Measurements from ENCODE around the gene LCN6. TPM values are rescaled to one million over a fixed set of nuclear protein-coding genes. Genes with fewer than 3 reads are reported as not detected.

The LCN6 gene
- polyA plus RNA-seq, 1 donor (not counting 4 experiments of a cell fraction or from before 2014, with no cell fraction given), result not detected

DNA sequence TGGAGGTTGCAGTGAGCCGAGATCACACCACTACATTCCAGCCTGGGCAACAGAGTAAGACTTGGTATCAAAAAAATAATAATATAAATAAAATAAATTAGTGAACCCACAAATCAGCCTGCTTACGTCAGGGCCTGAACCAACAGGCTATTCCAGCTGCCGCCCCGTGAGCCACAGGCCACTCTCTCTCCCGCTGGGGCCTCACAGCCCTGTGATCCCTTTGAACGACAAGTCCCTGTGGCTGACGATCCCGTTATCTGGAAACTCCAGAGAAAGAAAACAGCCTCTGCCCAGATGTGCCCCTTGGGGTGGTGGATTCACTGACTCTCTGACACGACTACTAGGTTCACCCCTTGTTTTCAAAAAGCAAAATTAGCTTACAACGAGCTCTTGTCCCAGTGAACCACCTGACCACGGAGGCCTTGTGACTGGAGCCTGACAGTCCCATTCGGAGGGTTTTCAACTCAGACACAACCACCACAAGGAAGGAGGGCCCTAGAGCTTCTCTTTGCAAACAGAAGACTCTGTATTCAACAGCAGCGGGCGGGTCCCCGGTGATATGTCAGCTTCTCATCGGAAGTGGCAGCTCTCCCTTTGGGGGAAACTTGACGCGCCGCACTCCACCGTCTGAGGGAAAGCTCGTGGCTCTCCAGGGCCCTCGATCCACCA is 40.3 kb downstream of the LCN6 start:
- Histone ChIP-seq H3K9me3 (ENCODE audit: control insufficient read depth, low read depth, low read length) (no peaks in the 10 kb centered on the region), H3K9me1 (ENCODE audit: control insufficient read depth, extremely low read depth, insufficient read depth, low read length) (no peaks in the 10 kb centered on the region), H3K79me2 (ENCODE audit: control insufficient read depth, insufficient read depth, low read length) (no peaks in the 10 kb centered on the region), H3K4me3 (ENCODE audit: control insufficient read depth in 2 of 3, extremely low read depth in 1 of 3, insufficient read depth in 2 of 3, low read depth in 1 of 3, low read length in 3 of 3) (no peak overlapping the region), H3K9ac (ENCODE audit: control insufficient read depth, extremely low read depth, insufficient read depth, low read length) (no peak overlapping the region), H3K36me3 (ENCODE audit: control insufficient read depth in 2 of 2, extremely low read depth in 1 of 2, insufficient read depth in 2 of 2, low read length in 2 of 2) (no peaks in the 10 kb centered on the region), H2AFZ (ENCODE audit: control insufficient read depth, low read length) (no peak overlapping the region), H3K27ac (ENCODE audit: control insufficient read depth, insufficient read depth, low read length) (no peak overlapping the region), H3K4me1 (ENCODE audit: control insufficient read depth, extremely low read depth, insufficient read depth, low read length) (no peaks in the 10 kb centered on the region), H3K4me2 (ENCODE audit: control insufficient read depth, extremely low read depth, insufficient read depth, low read depth, low read length) (no peak overlapping the region), H3K27me3 (ENCODE audit: control insufficient read depth, extremely low read depth, insufficient read depth, low read length) (peaks cover 17% of the 10 kb centered on the region), H4K20me1 (ENCODE audit: control insufficient read depth, extremely low read depth, insufficient read depth, low read length) (no peaks in the 10 kb centered on the region)
- TF ChIP-seq EZH2 (IDR thresholded peaks at IDR 0.05; ENCODE audit: low read length), result no peak
- TF ChIP-seq, protein P1, sequence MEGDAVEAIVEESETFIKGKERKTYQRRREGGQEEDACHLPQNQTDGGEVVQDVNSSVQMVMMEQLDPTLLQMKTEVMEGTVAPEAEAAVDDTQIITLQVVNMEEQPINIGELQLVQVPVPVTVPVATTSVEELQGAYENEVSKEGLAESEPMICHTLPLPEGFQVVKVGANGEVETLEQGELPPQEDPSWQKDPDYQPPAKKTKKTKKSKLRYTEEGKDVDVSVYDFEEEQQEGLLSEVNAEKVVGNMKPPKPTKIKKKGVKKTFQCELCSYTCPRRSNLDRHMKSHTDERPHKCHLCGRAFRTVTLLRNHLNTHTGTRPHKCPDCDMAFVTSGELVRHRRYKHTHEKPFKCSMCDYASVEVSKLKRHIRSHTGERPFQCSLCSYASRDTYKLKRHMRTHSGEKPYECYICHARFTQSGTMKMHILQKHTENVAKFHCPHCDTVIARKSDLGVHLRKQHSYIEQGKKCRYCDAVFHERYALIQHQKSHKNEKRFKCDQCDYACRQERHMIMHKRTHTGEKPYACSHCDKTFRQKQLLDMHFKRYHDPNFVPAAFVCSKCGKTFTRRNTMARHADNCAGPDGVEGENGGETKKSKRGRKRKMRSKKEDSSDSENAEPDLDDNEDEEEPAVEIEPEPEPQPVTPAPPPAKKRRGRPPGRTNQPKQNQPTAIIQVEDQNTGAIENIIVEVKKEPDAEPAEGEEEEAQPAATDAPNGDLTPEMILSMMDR (optimal IDR thresholded peaks at IDR 0.05 in 1 of 3, IDR thresholded peaks at IDR 0.05 in 1 of 3, conservative IDR thresholded peaks at IDR 0.05 in 1 of 3; ENCODE audit: extremely low read depth in 1 of 3, insufficient read depth in 2 of 3, low read length in 3 of 3), result no peak
- dilution Hi-C loops (cut with MboI; ENCODE audit: extremely low pct_ligation_motif_present, low sequenced_read_pairs), result no loop called here
- DNase-seq (ENCODE audit: low read depth, low spot score) (no peak), FAIRE-seq (no peak)

DNA sequence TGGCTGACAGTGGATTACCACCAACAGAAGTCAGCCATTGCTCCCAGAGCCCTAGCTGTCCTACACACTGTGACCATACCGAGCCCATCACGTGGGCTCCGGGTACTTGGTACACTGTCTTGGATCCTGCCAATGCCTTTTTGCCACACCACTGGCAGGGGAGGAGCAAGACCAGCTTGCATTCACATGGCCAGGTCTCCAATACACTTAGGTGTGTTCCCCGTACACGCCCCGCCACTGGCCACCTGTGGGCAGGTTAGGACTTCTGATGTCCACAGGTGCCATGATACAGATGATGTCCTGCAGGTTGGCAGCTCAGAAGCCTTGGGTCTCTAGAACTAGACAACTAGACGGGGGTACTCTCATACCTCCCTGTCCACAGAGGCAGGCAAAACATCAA is 41.3 kb downstream of the LCN6 start:
- Histone ChIP-seq H3K9me3 (ENCODE audit: control insufficient read depth, low read depth, low read length) (no peaks in the 10 kb centered on the region), H2AFZ (ENCODE audit: control insufficient read depth, low read length) (no peak overlapping the region), H3K9me1 (ENCODE audit: control insufficient read depth, extremely low read depth, insufficient read depth, low read length) (no peaks in the 10 kb centered on the region), H3K27me3 (ENCODE audit: control insufficient read depth, extremely low read depth, insufficient read depth, low read length) (peaks cover 14% of the 10 kb centered on the region), H3K4me3 (ENCODE audit: control insufficient read depth in 2 of 3, extremely low read depth in 1 of 3, insufficient read depth in 2 of 3, low read depth in 1 of 3, low read length in 3 of 3) (no peak overlapping the region), H3K27ac (ENCODE audit: control insufficient read depth, insufficient read depth, low read length) (no peak overlapping the region), H3K4me2 (ENCODE audit: control insufficient read depth, extremely low read depth, insufficient read depth, low read depth, low read length) (no peak overlapping the region), H4K20me1 (ENCODE audit: control insufficient read depth, extremely low read depth, insufficient read depth, low read length) (no peaks in the 10 kb centered on the region), H3K79me2 (ENCODE audit: control insufficient read depth, insufficient read depth, low read length) (no peaks in the 10 kb centered on the region), H3K4me1 (ENCODE audit: control insufficient read depth, extremely low read depth, insufficient read depth, low read length) (no peaks in the 10 kb centered on the region), H3K36me3 (ENCODE audit: control insufficient read depth in 2 of 2, extremely low read depth in 1 of 2, insufficient read depth in 2 of 2, low read length in 2 of 2) (no peaks in the 10 kb centered on the region), H3K9ac (ENCODE audit: control insufficient read depth, extremely low read depth, insufficient read depth, low read length) (no peak overlapping the region)
- DNase-seq (ENCODE audit: low read depth, low spot score), result no peak
- dilution Hi-C loops (cut with MboI; ENCODE audit: extremely low pct_ligation_motif_present, low sequenced_read_pairs), result no loop called here
- FAIRE-seq, result no peak
- TF ChIP-seq EZH2 (IDR thresholded peaks at IDR 0.05; ENCODE audit: low read length), result no peak
- TF ChIP-seq, protein P1 (optimal IDR thresholded peaks at IDR 0.05 in 1 of 3, IDR thresholded peaks at IDR 0.05 in 1 of 3, conservative IDR thresholded peaks at IDR 0.05 in 1 of 3; ENCODE audit: extremely low read depth in 1 of 3, insufficient read depth in 2 of 3, low read length in 3 of 3), result no peak
